Keratinocyte (primary cell): ENCODE results near the gene FGF22. TPM values are rescaled to one million over a fixed set of nuclear protein-coding genes. Genes with fewer than 3 reads are reported as not detected.
A peak's percentile ranks its signal among the peaks of the same experiment; 100 is the strongest.

Experiments used
- DNase-seq: peaks from one replicate; pipeline ENCODE4 v3.0.0-alpha.2; 2011; ENCODE audit warnings: low read depth, missing footprints, low spot score
- FAIRE-seq: peaks from 2 replicates; lab custom pipeline; 2011; peaks lifted over from hg19 to GRCh38; lab: Jason Lieb, UNC
- H2AFZ ChIP-seq: 2 replicates; pipeline ENCODE4 v1.6.0; 2012; ENCODE audit warnings: low read length, control low read depth, inconsistent platforms; ENCODE audit not compliant: control insufficient read depth
- H3K27ac ChIP-seq: 2 replicates; pipeline ENCODE4 v1.5.1; 2011; ENCODE audit warnings: low read length; ENCODE audit not compliant: control insufficient read depth, insufficient read depth
- H3K27me3 ChIP-seq: 3 replicates; pipeline ENCODE4 v1.6.0; 2011; ENCODE audit warnings: low read length; ENCODE audit not compliant: control insufficient read depth, insufficient read depth; ENCODE audit errors: extremely low read depth
- H3K36me3 ChIP-seq, 2 experiments: 2 replicates in 1 of 2; 3 replicates in 1 of 2; pipeline ENCODE4 v1.5.1; 2011; ENCODE audit warnings: low read length in 2 of 2, mild to moderate bottlenecking in 1 of 2; ENCODE audit not compliant: control insufficient read depth in 2 of 2, insufficient read depth in 2 of 2; ENCODE audit errors: extremely low read depth in 1 of 2
- H3K4me1 ChIP-seq: 3 replicates; pipeline ENCODE4 v1.5.1; 2011; ENCODE audit warnings: low read length; ENCODE audit not compliant: control insufficient read depth, insufficient read depth; ENCODE audit errors: extremely low read depth
- H3K4me2 ChIP-seq: 3 replicates; pipeline ENCODE4 v1.6.0; 2011; ENCODE audit warnings: low read depth, low read length; ENCODE audit not compliant: control insufficient read depth, insufficient read depth; ENCODE audit errors: extremely low read depth
- H3K4me3 ChIP-seq, 3 experiments: fragments of 200-600 bp in 1 of 3; sonication (generic) in 1 of 3; 2 replicates in 2 of 3; 3 replicates in 1 of 3; pipeline ENCODE4 v1.5.1; 2011 to 2016; ENCODE audit warnings: low read length in 3 of 3, mild to moderate bottlenecking in 3 of 3, control low read depth in 2 of 3, inconsistent platforms in 1 of 3, low read depth in 1 of 3, mixed read lengths in 1 of 3, mixed run types in 1 of 3, moderate library complexity in 1 of 3; ENCODE audit not compliant: control insufficient read depth in 2 of 3, insufficient read depth in 2 of 3; ENCODE audit errors: extremely low read depth in 1 of 3
- H3K79me2 ChIP-seq: 2 replicates; pipeline ENCODE4 v1.6.0; 2012; ENCODE audit warnings: low read length; ENCODE audit not compliant: control insufficient read depth, insufficient read depth
- H3K9ac ChIP-seq: 3 replicates; pipeline ENCODE4 v1.6.0; 2011; ENCODE audit warnings: low read length; ENCODE audit not compliant: control insufficient read depth, insufficient read depth; ENCODE audit errors: extremely low read depth
- H3K9me1 ChIP-seq: 3 replicates; pipeline ENCODE4 v1.6.0; 2011; ENCODE audit warnings: low read length; ENCODE audit not compliant: control insufficient read depth, insufficient read depth; ENCODE audit errors: extremely low read depth
- H3K9me3 ChIP-seq: 2 replicates; pipeline ENCODE4 v1.5.1; 2012; ENCODE audit warnings: low read depth, low read length; ENCODE audit not compliant: control insufficient read depth
- H4K20me1 ChIP-seq: 3 replicates; pipeline ENCODE4 v1.6.0; 2011; ENCODE audit warnings: low read length; ENCODE audit not compliant: control insufficient read depth, insufficient read depth; ENCODE audit errors: extremely low read depth
- CTCF ChIP-seq, 3 experiments: IDR thresholded peaks in 1 of 3; conservative IDR thresholded peaks in 1 of 3; optimal IDR thresholded peaks in 1 of 3; 2 replicates in 2 of 3; 3 replicates in 1 of 3; pipeline versions ENCODE3 to v1.5.1; 2011; ENCODE audit warnings: low read length in 3 of 3, mild to moderate bottlenecking in 3 of 3, moderate library complexity in 2 of 3, control low read depth in 1 of 3, inconsistent platforms in 1 of 3; ENCODE audit not compliant: insufficient read depth in 2 of 3; ENCODE audit errors: extremely low read depth in 1 of 3
- EZH2 ChIP-seq: IDR thresholded peaks from one replicate; pipeline ENCODE4 v1.6.1; 2012; ENCODE audit warnings: inconsistent platforms, mild to moderate bottlenecking, low read length, moderate library complexity
- dilution Hi-C: fragments of 300-500 bp; cut with MboI; formaldehyde crosslinking; loops from one replicate; pipeline ENCODE4 v1.7.0; 2020; ENCODE audit warnings: low sequenced_read_pairs; ENCODE audit not compliant: extremely low pct_ligation_motif_present
- polyA minus RNA-seq, 3 experiments: library from RNA; depleted of rRNA, polyadenylated mRNA; stranded (reverse); fragments of >200 nt; gene quantifications; 1 replicate in 1 of 3; 2 replicates in 1 of 3; 3 replicates in 1 of 3; pipeline ENCODE4 v1.2.3, GENCODE V29; 2011
- polyA plus RNA-seq, 5 experiments: library from polyadenylated mRNA; depleted of rRNA in 3 of 5; stranded (reverse) in 3 of 5; stranded (forward) in 1 of 5; unstranded in 1 of 5; fragments of >200 nt; gene quantifications; 1 replicate in 1 of 5; 2 replicates in 3 of 5; 3 replicates in 1 of 5; pipeline versions ENCODE4 v1.2.1 to v1.2.3, GENCODE V29; 2011 to 2012; ENCODE audit warnings: missing spikeins in 2 of 5, low read depth in 1 of 5, low replicate concordance in 1 of 5

Gene FGF22
- 0.05 TPM in 1 of 3 replicates, not detected in the others for polyA plus RNA-seq
- polyA plus RNA-seq (2011; ENCODE audit: low read depth), result 1.0 TPM
- not detected in 2 replicates for polyA plus RNA-seq (2011; cell fraction: cytosol; rRNA removed)
- 0.13 and 0.17 TPM in 2 replicates for polyA plus RNA-seq (2011; cell fraction: nucleus; rRNA removed)
- 0.76 TPM in 1 of 2 replicates, not detected in the other for polyA plus RNA-seq (2012; ENCODE audit: low replicate concordance)
- polyA minus RNA-seq, result not detected in 3 replicates
- polyA minus RNA-seq (2011; cell fraction: cytosol; rRNA and poly(A)+ RNA removed), result not detected
- not detected in 2 replicates for polyA minus RNA-seq (2011; cell fraction: nucleus; rRNA and poly(A)+ RNA removed)

GRCh38 chr19:639253-640160 lies at the start of gene FGF22:
FGF22 (plus strand) TSS chr19:639879; CDS start chr19:639926, 47 bp downstream.
- Histone ChIP-seq H3K9ac (peak within 1 kb of the TSS; percentile 41), H3K4me2 (peak within 1 kb of the TSS; percentile 78), H3K9me3 (no peaks in the 10 kb centered on the region), H3K4me1 (peaks cover 4% of the 10 kb centered on the region), H2AFZ (peak within 1 kb of the TSS; percentile 56), H3K27me3 (no peaks in the 10 kb centered on the region), H3K79me2 (no peaks in the 10 kb centered on the region), H3K36me3 (peaks cover 0 to 4% of the 10 kb centered on the region in 2 experiments), H3K4me3 (peak within 1 kb of the TSS; percentile 40 to 68 (median 51)), H3K27ac (no peak within 1 kb of the TSS), H3K9me1 (no peaks in the 10 kb centered on the region), H4K20me1 (no peaks in the 10 kb centered on the region)
- no peak for FAIRE-seq
- TF ChIP-seq EZH2 (no peak), CTCF (optimal IDR thresholded peaks at IDR 0.05 in 1 of 3, IDR thresholded peaks at IDR 0.05 in 1 of 3, conservative IDR thresholded peaks at IDR 0.05 in 1 of 3; ENCODE audit: extremely low read depth in 1 of 3, insufficient read depth in 2 of 3, low read length in 3 of 3) (no peak)
- no peak for DNase-seq
- dilution Hi-C loops, result no loop called here

- no peak for DNase-seq
- Histone ChIP-seq H3K4me3 (no peak overlapping the region), H3K4me2 (peak overlapping the region; percentile 5), H3K27ac (no peak overlapping the region), H3K4me1 (peaks cover 8% of the 10 kb centered on the region), H3K79me2 (no peaks in the 10 kb centered on the region), H3K9me1 (no peaks in the 10 kb centered on the region), H2AFZ (no peak overlapping the region), H3K9me3 (no peaks in the 10 kb centered on the region), H3K9ac (no peak overlapping the region), H4K20me1 (peaks cover 10% of the 10 kb centered on the region), H3K27me3 (peaks cover 51% of the 10 kb centered on the region), H3K36me3 (no peaks in the 10 kb centered on the region)
- dilution Hi-C loops, result no loop called here
- TF ChIP-seq EZH2 (no peak), CTCF (optimal IDR thresholded peaks at IDR 0.05 in 1 of 3, IDR thresholded peaks at IDR 0.05 in 1 of 3, conservative IDR thresholded peaks at IDR 0.05 in 1 of 3; ENCODE audit: extremely low read depth in 1 of 3, insufficient read depth in 2 of 3, low read length in 3 of 3) (no peak)
- no peak for FAIRE-seq
Observed at GRCh38 chr19:590396-590745, 49.3 kb upstream of the FGF22 start.
